Spleen (tissue), 7 donors: ENCODE results near the gene NTN4.

Experiments
- POLR2A ChIP-seq, 3 donors: fragments of 450-650 bp; IDR thresholded peaks; one replicate each; pipeline ENCODE4 v1.5.1; 2017; ENCODE audit warnings: antibody characterized with exemption in 3 of 3, mild to moderate bottlenecking in 1 of 3
- POLR2AphosphoS5 ChIP-seq, 3 donors: sonication (generic); formaldehyde crosslinking; IDR thresholded peaks; one replicate each; pipeline ENCODE4 v1.5.1; 2017; ENCODE audit warnings: antibody characterized with exemption in 3 of 3
- TF ChIP-seq, protein P1 (sequence below), 11 experiments: fragments of 200-600 bp in 7 of 11; fragments of 450-650 bp in 4 of 11; sonication (generic) in 4 of 11; IDR thresholded peaks in 8 of 11; conservative IDR thresholded peaks in 3 of 11; 1 replicate in 7 of 11; 2 replicates in 4 of 11; pipeline versions ENCODE4 v1.4.0 to v1.8.0; 2016 to 2021; ENCODE audit warnings: antibody characterized with exemption in 11 of 11, inconsistent platforms in 4 of 11, mild to moderate bottlenecking in 1 of 11
- donor health status: DM: no; HTN: no; CAD: no; lungs with moderate emphysema.
- donor health status: DM: no; HTN: no; CAD: no.
- donor health status: DM: no; HTN: no; CAD: no.

DNA sequence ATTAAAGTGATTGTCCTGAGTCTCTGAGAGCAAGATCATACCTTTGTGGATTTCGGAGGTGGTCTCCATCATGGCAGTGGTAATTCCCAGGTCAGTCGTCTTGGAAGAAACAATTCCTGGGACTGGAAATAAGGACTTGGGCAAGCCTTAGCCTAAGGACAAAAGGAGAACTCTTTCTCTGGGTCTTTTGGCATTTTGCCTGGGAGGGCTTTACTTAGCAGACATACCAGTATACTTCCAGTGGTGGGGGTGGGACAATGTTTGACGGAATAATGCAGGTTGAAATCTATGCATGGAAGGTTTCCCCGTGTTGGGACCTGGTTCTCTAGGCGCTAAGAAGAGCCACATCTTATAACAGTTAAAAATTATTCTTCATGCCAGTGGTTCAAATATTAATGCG, 168.8 kb downstream of the NTN4 start:
- TF ChIP-seq, protein P1, sequence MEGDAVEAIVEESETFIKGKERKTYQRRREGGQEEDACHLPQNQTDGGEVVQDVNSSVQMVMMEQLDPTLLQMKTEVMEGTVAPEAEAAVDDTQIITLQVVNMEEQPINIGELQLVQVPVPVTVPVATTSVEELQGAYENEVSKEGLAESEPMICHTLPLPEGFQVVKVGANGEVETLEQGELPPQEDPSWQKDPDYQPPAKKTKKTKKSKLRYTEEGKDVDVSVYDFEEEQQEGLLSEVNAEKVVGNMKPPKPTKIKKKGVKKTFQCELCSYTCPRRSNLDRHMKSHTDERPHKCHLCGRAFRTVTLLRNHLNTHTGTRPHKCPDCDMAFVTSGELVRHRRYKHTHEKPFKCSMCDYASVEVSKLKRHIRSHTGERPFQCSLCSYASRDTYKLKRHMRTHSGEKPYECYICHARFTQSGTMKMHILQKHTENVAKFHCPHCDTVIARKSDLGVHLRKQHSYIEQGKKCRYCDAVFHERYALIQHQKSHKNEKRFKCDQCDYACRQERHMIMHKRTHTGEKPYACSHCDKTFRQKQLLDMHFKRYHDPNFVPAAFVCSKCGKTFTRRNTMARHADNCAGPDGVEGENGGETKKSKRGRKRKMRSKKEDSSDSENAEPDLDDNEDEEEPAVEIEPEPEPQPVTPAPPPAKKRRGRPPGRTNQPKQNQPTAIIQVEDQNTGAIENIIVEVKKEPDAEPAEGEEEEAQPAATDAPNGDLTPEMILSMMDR (IDR thresholded peaks at IDR 0.05 in 8 of 11, conservative IDR thresholded peaks at IDR 0.05 in 3 of 11): no peak
- no peak for TF ChIP-seq POLR2A (IDR thresholded peaks at IDR 0.05)
- TF ChIP-seq POLR2AphosphoS5 (IDR thresholded peaks at IDR 0.05): no peak
